HG03439 (cell line): ENCODE results near the gene PAOX.
"Not testable (repeated sequence)": the region's sequence is repeated elsewhere in the genome, so short reads cannot be mapped to it uniquely, and the experiment has no call there.

ENCODE experiments used
- ATAC-seq: cut with Tn5 transposase; IDR thresholded peaks from one replicate; pipeline ENCODE4 v1.9.1; 2021; ENCODE audit warnings: mild to moderate bottlenecking, moderate library complexity; ENCODE audit not compliant: unreplicated experiment

The PAOX gene

GRCh38 chr10:133431888-133432613 is 53.0 kb downstream of the PAOX start:
- not testable (repeated sequence) for ATAC-seq

- ATAC-seq, result not testable (repeated sequence)
Observed at GRCh38 chr10:133432789-133433188, 53.7 kb downstream of the PAOX start.

GRCh38 chr10:133438711-133439273 is 59.7 kb downstream of the PAOX start:
- ATAC-seq, result no peak

DNA sequence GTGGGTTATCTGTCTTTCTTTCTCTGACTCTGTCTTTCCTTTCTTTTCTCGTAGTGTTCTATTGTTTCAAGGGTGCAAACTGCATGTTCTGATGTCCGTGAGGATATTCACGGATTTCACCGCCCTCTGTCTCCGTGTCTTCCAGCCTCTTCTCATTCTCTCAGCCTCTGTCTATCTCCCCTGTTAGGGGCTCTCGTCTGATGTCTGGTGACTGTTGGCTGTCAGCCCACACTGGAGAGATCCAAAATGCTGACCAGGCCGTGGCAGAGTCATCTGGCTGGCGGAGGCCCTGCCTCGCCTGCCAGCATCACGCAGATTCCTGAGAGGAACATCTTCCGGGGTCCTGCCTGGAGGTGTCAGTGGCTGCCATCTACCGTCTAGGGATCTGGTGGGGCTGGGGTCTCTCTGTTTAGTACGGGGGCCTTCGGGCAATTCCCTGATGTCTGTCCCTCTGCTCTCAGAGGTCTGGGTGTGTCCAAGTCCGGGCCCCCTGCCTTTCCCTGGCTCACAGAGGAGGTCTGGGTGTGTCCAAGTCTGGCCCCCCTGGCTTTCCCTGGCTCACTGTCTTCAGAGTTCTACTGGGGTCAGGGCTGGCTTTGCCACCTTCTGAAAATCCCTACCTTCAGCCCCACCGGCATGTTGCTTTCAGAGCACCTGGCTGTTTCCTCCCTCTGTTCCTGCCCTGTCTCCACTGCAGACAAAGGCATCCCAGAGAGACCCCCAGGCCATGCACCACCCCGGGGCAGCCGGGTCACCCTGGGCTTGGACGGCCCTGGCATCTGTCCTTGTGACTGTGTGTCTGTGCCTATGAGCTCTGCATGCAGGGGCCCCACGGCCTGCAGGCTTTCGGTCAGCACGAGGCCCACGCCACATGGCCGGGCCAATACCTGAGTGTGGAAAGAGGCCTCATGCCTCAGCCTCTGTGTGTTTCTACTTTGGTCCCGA is 60.7 kb downstream of the PAOX start:
- ATAC-seq, result no peak

DNA sequence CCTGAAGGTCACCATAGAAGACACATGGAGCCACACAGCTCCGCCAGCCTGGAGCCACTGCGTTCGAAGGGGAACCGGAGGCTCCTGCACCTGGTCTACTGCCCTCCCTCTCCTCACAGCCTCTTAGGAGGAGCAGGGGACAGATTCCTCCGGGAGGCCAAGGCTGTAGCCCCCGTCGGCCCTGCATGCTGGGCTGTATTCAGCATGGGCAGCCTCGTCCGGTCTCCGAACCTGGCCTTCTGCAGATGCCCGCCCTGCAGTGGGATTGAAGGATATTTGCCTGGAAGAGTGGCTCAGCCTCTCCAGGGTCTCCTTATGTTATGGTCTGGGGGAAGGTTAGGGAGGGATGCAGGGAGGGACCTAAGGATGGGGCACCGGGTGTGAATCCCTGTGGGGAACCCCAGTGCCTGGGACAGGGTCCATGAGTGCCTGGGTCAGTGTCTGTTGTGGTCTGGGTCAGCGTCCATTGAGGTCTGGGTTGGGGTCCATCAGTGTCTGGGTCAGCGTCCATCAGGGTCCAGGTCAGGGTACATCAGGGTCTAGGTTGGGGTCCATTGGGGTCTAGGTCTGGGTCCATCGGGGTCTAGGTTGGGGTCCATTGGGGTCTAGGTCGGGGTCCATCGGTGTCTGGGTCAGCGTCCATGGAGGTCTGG is 61.7 kb downstream of the PAOX start:
- no peak for ATAC-seq
